ENCODE measurements around the gene SLC22A17. TPM values are rescaled to one million over a fixed set of nuclear protein-coding genes. Genes with fewer than 3 reads are reported as not detected.

SLC22A17 gene
- total and polyA plus RNA-seq, 4 donors = 5.4 to 27.3 (median 9.7) TPM

GRCh38 chr14:23359722-23360447, 7.2 kb upstream of the SLC22A17 start:
- 91% methylated on average over 21 to 22 of the region's 22 CpGs for WGBS, 2 donors
- TF ChIP-seq CTCF (IDR thresholded peaks at IDR 0.05; ENCODE audit: control extremely low read depth, extremely low read depth) = no peak
- peaks cover 0 to 31% (median 7%) of the 10 kb centered on the region in 5 donors for H3K4me1 ChIP-seq (ENCODE audit: control insufficient read depth in 5 of 5, insufficient read depth in 5 of 5, low read length in 5 of 5)
- no peak for DNase-seq
- no peak overlapping the region for H3K9ac ChIP-seq (ENCODE audit: insufficient read depth in 1 of 2, low read length in 2 of 2)
- H3K27me3 ChIP-seq (ENCODE audit: control insufficient read depth in 3 of 3, insufficient read depth in 3 of 3, low read length in 2 of 3) = no peaks in the 10 kb centered on the region
- ATAC-seq (ENCODE audit: insufficient read depth, low FRiP score) = no peak
- no peak overlapping the region for H3K27ac ChIP-seq (ENCODE audit: low read depth in 1 of 2, low read length in 1 of 2)
- no peaks in the 10 kb centered on the region for H3K9me3 ChIP-seq (ENCODE audit: control insufficient read depth in 4 of 4, insufficient read depth in 3 of 4, low read length in 3 of 4)
- no peak overlapping the region for H3K4me3 ChIP-seq
- H3K36me3 ChIP-seq (ENCODE audit: control insufficient read depth in 4 of 4, insufficient read depth in 4 of 4, low read length in 4 of 4) = peaks cover 0 to 30% (median 13%) of the 10 kb centered on the region in 4 donors

- Histone ChIP-seq H3K36me3 (ENCODE audit: control insufficient read depth in 4 of 4, insufficient read depth in 4 of 4, low read length in 4 of 4) (peaks cover 0 to 30% (median 13%) of the 10 kb centered on the region in 4 donors), H3K9ac (ENCODE audit: insufficient read depth in 1 of 2, low read length in 2 of 2) (no peak overlapping the region), H3K9me3 (ENCODE audit: control insufficient read depth in 4 of 4, insufficient read depth in 3 of 4, low read length in 3 of 4) (no peaks in the 10 kb centered on the region), H3K27me3 (ENCODE audit: control insufficient read depth in 3 of 3, insufficient read depth in 3 of 3, low read length in 2 of 3) (no peaks in the 10 kb centered on the region), H3K27ac (ENCODE audit: low read depth in 1 of 2, low read length in 1 of 2) (no peak overlapping the region), H3K4me3 (no peak overlapping the region), H3K4me1 (ENCODE audit: control insufficient read depth in 5 of 5, insufficient read depth in 5 of 5, low read length in 5 of 5) (peaks cover 0 to 28% (median 6%) of the 10 kb centered on the region in 5 donors)
- WGBS, 2 donors = 84 to 85% methylated on average over 10 to 11 of the region's 11 CpGs
- DNase-seq (no peak), ATAC-seq (ENCODE audit: insufficient read depth, low FRiP score) (no peak)
- no peak for TF ChIP-seq CTCF (IDR thresholded peaks at IDR 0.05; ENCODE audit: control extremely low read depth, extremely low read depth)
These were observed 6.5 kb upstream of the SLC22A17 start for GRCh38 chr14:23359167-23359626.

- H3K36me3 ChIP-seq (ENCODE audit: control insufficient read depth in 4 of 4, insufficient read depth in 4 of 4, low read length in 4 of 4) = peaks cover 0 to 26% (median 13%) of the 10 kb centered on the region in 4 donors
- ATAC-seq (ENCODE audit: insufficient read depth, low FRiP score) (no peak), DNase-seq (no peak)
- H3K27me3 ChIP-seq (ENCODE audit: control insufficient read depth in 3 of 3, insufficient read depth in 3 of 3, low read length in 2 of 3) = no peaks in the 10 kb centered on the region
- H3K27ac ChIP-seq (ENCODE audit: low read depth in 1 of 2, low read length in 1 of 2) = no peak overlapping the region
- no peaks in the 10 kb centered on the region for H3K9me3 ChIP-seq (ENCODE audit: control insufficient read depth in 4 of 4, insufficient read depth in 3 of 4, low read length in 3 of 4)
- 87 to 91% methylated on average over 12 of the region's 12 CpGs for WGBS, 2 donors
- no peak overlapping the region for H3K4me3 ChIP-seq
- peaks cover 0 to 22% (median 1%) of the 10 kb centered on the region in 5 donors for H3K4me1 ChIP-seq (ENCODE audit: control insufficient read depth in 5 of 5, insufficient read depth in 5 of 5, low read length in 5 of 5)
- no peak for TF ChIP-seq CTCF (IDR thresholded peaks at IDR 0.05; ENCODE audit: control extremely low read depth, extremely low read depth)
- no peak overlapping the region for H3K9ac ChIP-seq (ENCODE audit: insufficient read depth in 1 of 2, low read length in 2 of 2)
These were observed 6.0 kb upstream of the SLC22A17 start for GRCh38 chr14:23358553-23359166.
